Gastroesophageal sphincter (tissue), 4 donors: Measurements from ENCODE around the gene COQ3. TPM values are rescaled to one million over a fixed set of nuclear protein-coding genes. Genes with fewer than 3 reads are reported as not detected.
A peak's percentile ranks its signal among the peaks of the same experiment; 100 is the strongest.

ENCODE experiments used
- ATAC-seq: fragments of 150-250 bp; one replicate; pipeline ENCODE4 v1.9.1; 2016; ENCODE audit warnings: mild to moderate bottlenecking, moderate library complexity
- H3K27ac ChIP-seq, 4 donors: fragments of 200-600 bp; sonication (generic) in 3 of 4; 1 replicate in 3 of 4; 2 replicates in 1 of 4; pipeline ENCODE4 v1.5.1; 2016 to 2019
- H3K27me3 ChIP-seq: fragments of 200-600 bp; sonication (generic); one replicate; pipeline ENCODE4 v1.5.1; 2019
- H3K36me3 ChIP-seq, 2 donors: fragments of 200-600 bp; sonication (generic); one replicate each; pipeline ENCODE4 v1.5.1; 2019; ENCODE audit warnings: control low read depth in 1 of 2
- H3K4me1 ChIP-seq, 3 donors: fragments of 200-600 bp; sonication (generic); 1 replicate in 2 of 3; 2 replicates in 1 of 3; pipeline ENCODE4 v1.5.1; 2016 to 2019; ENCODE audit warnings: control low read depth in 2 of 3
- H3K4me3 ChIP-seq, 2 donors: fragments of 200-600 bp; sonication (generic); one replicate each; pipeline ENCODE4 v1.5.1; 2019; ENCODE audit warnings: mild to moderate bottlenecking in 1 of 2, moderate library complexity in 1 of 2
- H3K9me3 ChIP-seq, 3 donors: fragments of 200-600 bp; sonication (generic); one replicate each; pipeline ENCODE4 v1.5.1; 2017 to 2019; ENCODE audit warnings: control low read depth in 2 of 3
- EP300 ChIP-seq: sonication (generic); formaldehyde crosslinking; IDR thresholded peaks from one replicate; pipeline ENCODE4 v1.6.1; 2017; ENCODE audit warnings: antibody characterized with exemption, mild to moderate bottlenecking
- POLR2A ChIP-seq, 2 donors: fragments of 450-650 bp; IDR thresholded peaks; one replicate each; pipeline ENCODE4 v1.6.1; 2017; ENCODE audit warnings: antibody characterized with exemption in 2 of 2, mild to moderate bottlenecking in 2 of 2, moderate library complexity in 1 of 2
- POLR2AphosphoS5 ChIP-seq: sonication (generic); formaldehyde crosslinking; IDR thresholded peaks from one replicate; pipeline ENCODE4 v1.6.1; 2017; ENCODE audit warnings: antibody characterized with exemption
- WGBS, 2 donors: methylation state at CpG; one replicate each; pipeline ENCODE4 v1.1.5; 2018; ENCODE audit warnings: low coverage in 1 of 2; 5-methylcytosine and 5-hydroxymethylcytosine counted together
- total RNA-seq, 4 donors: library from RNA; depleted of rRNA; stranded (reverse); fragments of >200 nt; gene quantifications; one replicate each; pipeline ENCODE4 v1.1.0, GENCODE V29; 2016
- TF ChIP-seq, protein P1 (sequence below), 4 experiments: fragments of 200-600 bp in 2 of 4; fragments of 450-650 bp in 2 of 4; sonication (generic) in 1 of 4; IDR thresholded peaks; one replicate each; pipeline ENCODE4 v1.5.1; 2017 to 2019; ENCODE audit warnings: antibody characterized with exemption in 4 of 4, mild to moderate bottlenecking in 2 of 4, moderate library complexity in 2 of 4

COQ3 gene
- total RNA-seq, 4 donors from 2014 or later = 3.2 to 13.4 (median 7.8) TPM

GRCh38 chr6:99422912-99423311 lies 28.9 kb upstream of the COQ3 start:
- peaks cover 25 to 84% (median 41%) of the 10 kb centered on the region in 3 donors for H3K4me1 ChIP-seq
- H3K4me3 ChIP-seq = peak overlapping the region in 1 of 2 donors; percentile 70

GRCh38 chr6:99416892-99417767 lies 23.1 kb upstream of the COQ3 start:
- TF ChIP-seq, protein P1, sequence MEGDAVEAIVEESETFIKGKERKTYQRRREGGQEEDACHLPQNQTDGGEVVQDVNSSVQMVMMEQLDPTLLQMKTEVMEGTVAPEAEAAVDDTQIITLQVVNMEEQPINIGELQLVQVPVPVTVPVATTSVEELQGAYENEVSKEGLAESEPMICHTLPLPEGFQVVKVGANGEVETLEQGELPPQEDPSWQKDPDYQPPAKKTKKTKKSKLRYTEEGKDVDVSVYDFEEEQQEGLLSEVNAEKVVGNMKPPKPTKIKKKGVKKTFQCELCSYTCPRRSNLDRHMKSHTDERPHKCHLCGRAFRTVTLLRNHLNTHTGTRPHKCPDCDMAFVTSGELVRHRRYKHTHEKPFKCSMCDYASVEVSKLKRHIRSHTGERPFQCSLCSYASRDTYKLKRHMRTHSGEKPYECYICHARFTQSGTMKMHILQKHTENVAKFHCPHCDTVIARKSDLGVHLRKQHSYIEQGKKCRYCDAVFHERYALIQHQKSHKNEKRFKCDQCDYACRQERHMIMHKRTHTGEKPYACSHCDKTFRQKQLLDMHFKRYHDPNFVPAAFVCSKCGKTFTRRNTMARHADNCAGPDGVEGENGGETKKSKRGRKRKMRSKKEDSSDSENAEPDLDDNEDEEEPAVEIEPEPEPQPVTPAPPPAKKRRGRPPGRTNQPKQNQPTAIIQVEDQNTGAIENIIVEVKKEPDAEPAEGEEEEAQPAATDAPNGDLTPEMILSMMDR (IDR thresholded peaks at IDR 0.05) = no peak
- TF ChIP-seq POLR2A (IDR thresholded peaks at IDR 0.05) (no peak), POLR2AphosphoS5 (no peak), EP300 (no peak)
- no peak for ATAC-seq
- no peak overlapping the region for H3K4me3 ChIP-seq
- peaks cover 20 to 96% (median 25%) of the 10 kb centered on the region in 3 donors for H3K4me1 ChIP-seq
- no peak overlapping the region for H3K27ac ChIP-seq
- no peaks in the 10 kb centered on the region for H3K9me3 ChIP-seq
- H3K27me3 ChIP-seq = no peaks in the 10 kb centered on the region
- WGBS, 2 donors = 71 to 75% methylated on average over 6 to 7 of the region's 9 CpGs
- H3K36me3 ChIP-seq = peaks cover 0 to 6% of the 10 kb centered on the region in 2 donors

More at GRCh38 chr6:99422912-99423311, 28.9 kb upstream of the COQ3 start:
- Histone ChIP-seq H3K27me3 (no peaks in the 10 kb centered on the region), H3K9me3 (no peaks in the 10 kb centered on the region), H3K36me3 (no peaks in the 10 kb centered on the region), H3K27ac (no peak overlapping the region)
- no peak for TF ChIP-seq EP300
- TF ChIP-seq POLR2A (IDR thresholded peaks at IDR 0.05) = no peak
- TF ChIP-seq, protein P1 (IDR thresholded peaks at IDR 0.05) = no peak
- no peak for TF ChIP-seq POLR2AphosphoS5
- 70 to 74% methylated on average over 2 to 6 of the region's 6 CpGs for WGBS, 2 donors
- no peak for ATAC-seq

- Histone ChIP-seq H3K4me1 (peaks cover 13 to 96% (median 22%) of the 10 kb centered on the region in 3 donors), H3K9me3 (no peaks in the 10 kb centered on the region), H3K27ac (no peak overlapping the region), H3K4me3 (no peak overlapping the region), H3K27me3 (no peaks in the 10 kb centered on the region), H3K36me3 (peaks cover 0 to 6% of the 10 kb centered on the region in 2 donors)
- 79 to 86% methylated on average over 2 of the region's 2 CpGs for WGBS, 2 donors
- TF ChIP-seq EP300 (no peak), POLR2A (IDR thresholded peaks at IDR 0.05) (no peak), POLR2AphosphoS5 (no peak)
- TF ChIP-seq, protein P1 (IDR thresholded peaks at IDR 0.05) = no peak
- ATAC-seq = no peak
Measured at GRCh38 chr6:99416226-99416625, 22.2 kb upstream of the COQ3 start.

DNA sequence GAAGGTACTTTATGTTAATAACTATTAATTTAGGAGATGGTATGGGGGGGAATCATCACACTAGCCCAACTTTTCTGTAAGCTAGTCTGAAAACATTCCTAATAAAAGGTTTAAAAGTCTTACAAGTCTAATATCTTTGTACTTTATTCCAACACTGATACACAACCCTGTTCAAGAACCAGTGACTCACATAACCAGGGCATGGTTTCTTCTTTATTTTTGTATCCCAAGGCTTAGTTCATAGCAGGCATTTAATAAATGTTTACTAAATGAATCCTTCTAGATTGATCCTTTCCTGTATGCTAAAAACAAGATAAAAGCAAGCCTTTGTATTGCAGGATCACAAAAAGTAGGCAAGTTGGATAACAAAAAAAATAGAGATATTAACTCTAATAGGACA lies 21.5 kb upstream of the COQ3 start:
- H3K27me3 ChIP-seq = no peaks in the 10 kb centered on the region
- H3K4me1 ChIP-seq = peaks cover 8 to 96% (median 21%) of the 10 kb centered on the region in 3 donors
- no peak overlapping the region for H3K4me3 ChIP-seq
- H3K27ac ChIP-seq = no peak overlapping the region
- TF ChIP-seq, protein P1 (IDR thresholded peaks at IDR 0.05) = no peak
- TF ChIP-seq POLR2AphosphoS5 = no peak
- no peak for TF ChIP-seq EP300
- TF ChIP-seq POLR2A (IDR thresholded peaks at IDR 0.05) = no peak
- peaks cover 0 to 10% of the 10 kb centered on the region in 2 donors for H3K36me3 ChIP-seq
- H3K9me3 ChIP-seq = no peaks in the 10 kb centered on the region
- ATAC-seq = no peak

DNA sequence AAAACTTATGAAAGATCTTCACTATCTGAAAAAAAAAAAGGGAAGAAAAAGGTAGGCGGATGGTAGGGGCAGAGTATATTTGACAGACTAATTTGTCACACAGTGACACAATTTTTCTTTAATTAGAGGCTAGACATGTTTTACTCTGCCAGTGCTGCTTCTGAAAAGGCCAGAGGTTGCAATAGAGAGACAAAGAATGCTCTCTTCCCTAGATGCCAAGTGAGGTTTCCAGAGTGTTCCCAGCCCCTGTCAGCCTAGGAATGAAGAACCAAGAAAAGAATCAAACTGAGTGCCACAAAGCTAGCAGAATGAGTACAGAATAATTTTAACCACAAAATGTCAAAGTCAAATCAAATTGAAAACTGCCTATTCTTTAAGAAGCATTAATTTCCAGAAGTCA lies 18.1 kb upstream of the COQ3 start:
- Histone ChIP-seq H3K9me3 (no peaks in the 10 kb centered on the region), H3K27ac (peak overlapping the region in 2 of 4 donors; percentile 41 to 42), H3K4me1 (peaks cover 4 to 76% (median 18%) of the 10 kb centered on the region in 3 donors), H3K36me3 (peaks cover 14 to 43% of the 10 kb centered on the region in 2 donors), H3K4me3 (no peak overlapping the region), H3K27me3 (no peaks in the 10 kb centered on the region)
- ATAC-seq = no peak
- WGBS, 2 donors = 31 to 40% methylated on average over 1 of the region's 1 CpG
- TF ChIP-seq EP300 = no peak
- TF ChIP-seq POLR2AphosphoS5 = no peak
- TF ChIP-seq, protein P1 (IDR thresholded peaks at IDR 0.05) = no peak
- TF ChIP-seq POLR2A (IDR thresholded peaks at IDR 0.05) = no peak
